ENCODE data around the gene CFAP74. TPM values are rescaled to one million over a fixed set of nuclear protein-coding genes. Genes with fewer than 3 reads are reported as not detected.

The CFAP74 gene
- total RNA-seq, 6 experiments from 2014 or later = 0.16 to 3.5 (median 0.32) TPM; not detected in 1

GRCh38 chr1:2045468-2046173, 42.0 kb upstream of the CFAP74 start:
- Histone ChIP-seq H3K36me3 (no peaks in the 10 kb centered on the region), H3K27me3 (no peaks in the 10 kb centered on the region), H3K9me3 (no peaks in the 10 kb centered on the region), H3K4me3 (no peak overlapping the region), H3K27ac (no peak overlapping the region), H3K4me1 (peaks cover 0 to 44% (median 8%) of the 10 kb centered on the region in 4 donors)
- DNase-seq (no peak), ATAC-seq (no peak)
- intact Hi-C loops (cut with DNase I) = loop anchor here in 1 of 2 donors (5.0 kb wide), 1 partner anchor 98 kb away; no protein-coding TSS in a partner anchor
- no peak for TF ChIP-seq CTCF (IDR thresholded peaks at IDR 0.05)
- TF ChIP-seq POLR2A (IDR thresholded peaks at IDR 0.05) = no peak
- WGBS (ENCODE audit: insufficient coverage, low coverage, low lambda C conversion rate, missing lambda C conversion rate) = 64% methylated on average over 10 of the region's 15 CpGs

- Histone ChIP-seq H3K4me1 (peaks cover 0 to 44% (median 8%) of the 10 kb centered on the region in 4 donors), H3K4me3 (peak overlapping the region in 2 of 3 donors; percentile 9 to 30), H3K36me3 (no peaks in the 10 kb centered on the region), H3K9me3 (no peaks in the 10 kb centered on the region), H3K27me3 (no peaks in the 10 kb centered on the region), H3K27ac (no peak overlapping the region)
- intact Hi-C loops (cut with DNase I) = loop anchor here (5.0 kb wide), 3 partner anchors 82 to 97 kb away; no protein-coding TSS in a partner anchor
- no peak for TF ChIP-seq POLR2A (IDR thresholded peaks at IDR 0.05)
- TF ChIP-seq CTCF (IDR thresholded peaks at IDR 0.05) = peak; percentile 70 to 95 (median 86)
- DNase-seq (peak; percentile 77 to 81 (median 81)), ATAC-seq (peak; percentile 51 to 57 (median 54))
- WGBS (ENCODE audit: insufficient coverage, low coverage, low lambda C conversion rate, missing lambda C conversion rate) = 11% methylated on average over 14 of the region's 75 CpGs
Observed at GRCh38 chr1:2044510-2045319, 41.1 kb upstream of the CFAP74 start.

GRCh38 chr1:2043886-2044285, 40.3 kb upstream of the CFAP74 start:
- no peak for DNase-seq
- Histone ChIP-seq H3K4me1 (peaks cover 0 to 36% (median 8%) of the 10 kb centered on the region in 4 donors), H3K4me3 (no peak overlapping the region), H3K36me3 (no peaks in the 10 kb centered on the region), H3K9me3 (no peaks in the 10 kb centered on the region), H3K27ac (no peak overlapping the region), H3K27me3 (no peaks in the 10 kb centered on the region)
- no peak for TF ChIP-seq CTCF (IDR thresholded peaks at IDR 0.05)
- no peak for ATAC-seq
- no CpG with 5 or more reads among the region's 4 CpGs for WGBS (ENCODE audit: insufficient coverage, low coverage, low lambda C conversion rate, missing lambda C conversion rate)
- intact Hi-C loops (cut with DNase I) = loop anchor here (5.0 kb wide), 2 partner anchors 82 to 87 kb away; no protein-coding TSS in a partner anchor

- H3K4me1 ChIP-seq = peaks cover 0 to 29% (median 8%) of the 10 kb centered on the region in 4 donors
- no peaks in the 10 kb centered on the region for H3K9me3 ChIP-seq
- H3K4me3 ChIP-seq = no peak overlapping the region
- WGBS (ENCODE audit: insufficient coverage, low coverage, low lambda C conversion rate, missing lambda C conversion rate) = no CpG with 5 or more reads among the region's 41 CpGs
- no peak overlapping the region for H3K27ac ChIP-seq
- no peaks in the 10 kb centered on the region for H3K36me3 ChIP-seq
- TF ChIP-seq CTCF (IDR thresholded peaks at IDR 0.05) (no peak), POLR2A (IDR thresholded peaks at IDR 0.05) (no peak)
- no peak for DNase-seq
- intact Hi-C loops (cut with DNase I) = loop anchor here (5.0 kb wide), 2 partner anchors 81 to 86 kb away; no protein-coding TSS in a partner anchor
- no peaks in the 10 kb centered on the region for H3K27me3 ChIP-seq
- no peak for ATAC-seq
Observed at GRCh38 chr1:2042830-2043773, 39.5 kb upstream of the CFAP74 start.
